GM23248 (cell line): ENCODE data around the gene RGS19.

Experiments used
- EZH2 ChIP-seq: fragments of 200-600 bp; sonication (generic); IDR thresholded peaks from 2 replicates; pipeline ENCODE4 v1.6.1; 2018; ENCODE audit warnings: antibody characterized with exemption, mild to moderate bottlenecking; ENCODE audit not compliant: insufficient read depth, poor library complexity, severe bottlenecking
- EZH2phosphoT487 ChIP-seq: fragments of 200-600 bp; sonication (generic); IDR thresholded peaks from 2 replicates; pipeline ENCODE4 v1.6.1; 2018; ENCODE audit warnings: antibody characterized with exemption, moderate library complexity, mild to moderate bottlenecking, low read depth; ENCODE audit not compliant: insufficient read depth

DNA sequence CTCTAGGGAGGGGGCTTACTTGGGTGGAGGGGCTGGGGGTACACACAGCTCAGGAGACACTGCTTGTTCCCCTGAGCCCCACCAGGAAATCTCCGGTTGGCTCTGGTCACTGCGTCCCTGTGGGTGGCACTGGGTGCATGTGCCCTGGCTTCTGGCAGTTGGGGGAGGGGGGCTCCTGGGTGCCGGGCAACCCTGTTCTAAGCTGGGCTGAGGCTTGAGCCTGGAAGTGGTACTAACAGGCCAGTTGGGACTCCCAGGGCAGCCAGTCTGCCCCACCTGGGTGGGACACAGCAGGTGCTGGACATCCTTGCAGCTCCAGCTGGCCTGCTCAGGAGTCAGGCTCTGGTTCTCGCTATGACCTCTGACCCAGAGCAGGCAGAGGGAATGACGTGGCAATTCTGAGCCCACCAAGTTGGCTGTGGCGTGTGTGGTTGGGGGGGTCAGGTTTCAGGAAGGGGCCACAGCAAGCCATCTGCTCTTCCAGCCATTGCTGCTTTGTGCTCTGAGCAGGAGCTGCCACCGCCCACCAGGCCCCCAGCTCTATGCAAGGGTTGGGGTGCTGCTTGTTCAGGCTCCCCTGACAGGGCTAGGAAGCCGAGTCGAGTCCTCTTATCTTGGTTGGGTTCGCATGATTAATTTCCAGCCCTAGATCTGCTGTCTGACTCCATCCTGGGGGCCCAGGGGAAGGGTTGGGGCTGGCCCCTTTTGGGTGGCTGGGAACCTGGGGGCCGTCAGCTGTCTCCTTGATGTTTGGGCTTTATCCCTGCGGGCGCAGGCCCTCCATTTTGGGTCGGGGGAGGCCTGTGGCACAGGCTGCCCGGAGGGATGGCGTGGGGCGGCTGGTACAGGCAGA lies 42.7 kb downstream of the RGS19 start:
- TF ChIP-seq EZH2 = no peak
- no peak for TF ChIP-seq EZH2phosphoT487
